GM12878 (cell line): ENCODE results near the gene UQCR10.
A peak's percentile ranks its signal among the peaks of the same experiment; 100 is the strongest.

Experiments used
- CBFB ChIP-seq: IDR thresholded peaks from 2 replicates; pipeline ENCODE4 v1.6.1; 2016; ENCODE audit warnings: antibody characterized with exemption, low read depth
- CHD1 ChIP-seq: IDR thresholded peaks from 2 replicates; pipeline ENCODE4 v1.6.1; 2012; ENCODE audit warnings: low read depth, low read length, improper control_type of control experiment
- EP300 ChIP-seq, 2 experiments: fragments of 150-350 bp in 1 of 2; IDR thresholded peaks; 2 replicates each; pipeline ENCODE4 v1.6.1; 2011 to 2012; ENCODE audit warnings: low read depth in 2 of 2, low read length in 2 of 2, borderline replicate concordance in 1 of 2, improper control_type of control experiment in 1 of 2, inconsistent platforms in 1 of 2; ENCODE audit not compliant: control insufficient read depth in 1 of 2
- HDAC2 ChIP-seq: fragments of 200-600 bp; sonication (generic); IDR thresholded peaks from 2 replicates; pipeline ENCODE4 v1.6.1; 2017
- IRF4 ChIP-seq: IDR thresholded peaks from 2 replicates; pipeline ENCODE4 v1.6.1; 2011; ENCODE audit warnings: low read depth, low read length
- MYC ChIP-seq: IDR thresholded peaks from 2 replicates; pipeline ENCODE4 v1.6.1; 2011; ENCODE audit warnings: mild to moderate bottlenecking, low read length, moderate library complexity, inconsistent platforms; ENCODE audit not compliant: insufficient read depth, insufficient replicate concordance, insufficient read length, severe bottlenecking
- NFYB ChIP-seq: IDR thresholded peaks from 2 replicates; pipeline ENCODE4 v1.6.1; 2011; ENCODE audit warnings: low read depth, mild to moderate bottlenecking, low read length, improper control_type of control experiment, moderate library complexity; ENCODE audit not compliant: insufficient read depth
- POLR2AphosphoS5 ChIP-seq: IDR thresholded peaks from 2 replicates; pipeline ENCODE4 v1.6.1; 2011; ENCODE audit warnings: mild to moderate bottlenecking, low read length, inconsistent platforms
- RAD21 ChIP-seq: IDR thresholded peaks from 2 replicates; pipeline ENCODE4 v1.6.1; 2011; ENCODE audit warnings: mild to moderate bottlenecking, low read depth, low read length, moderate library complexity; ENCODE audit not compliant: insufficient read depth
- SMC3 ChIP-seq: IDR thresholded peaks from 2 replicates; pipeline ENCODE4 v1.6.1; 2011; ENCODE audit warnings: low read length, improper control_type of control experiment, borderline replicate concordance
- SUPT20H ChIP-seq: IDR thresholded peaks from 2 replicates; pipeline ENCODE4 v1.6.1; 2011; ENCODE audit warnings: low read depth, mild to moderate bottlenecking, low read length, moderate library complexity, borderline replicate concordance; ENCODE audit not compliant: control insufficient read depth
- USF2 ChIP-seq: IDR thresholded peaks from 2 replicates; pipeline ENCODE4 v1.6.1; 2011; ENCODE audit warnings: low read depth, low read length, improper control_type of control experiment, borderline replicate concordance
- TF ChIP-seq, protein P1 (sequence below), 3 experiments: IDR thresholded peaks in 2 of 3; conservative IDR thresholded peaks in 1 of 3; 2 replicates each; pipeline ENCODE4 v1.5.1; 2011; ENCODE audit warnings: low read depth in 3 of 3, low read length in 3 of 3, mild to moderate bottlenecking in 3 of 3, control low read depth in 2 of 3, moderate library complexity in 2 of 3, inconsistent platforms in 1 of 3, mixed read lengths in 1 of 3; ENCODE audit not compliant: control insufficient read depth in 2 of 3, insufficient read depth in 1 of 3; ENCODE audit errors: extremely low read depth in 1 of 3

DNA sequence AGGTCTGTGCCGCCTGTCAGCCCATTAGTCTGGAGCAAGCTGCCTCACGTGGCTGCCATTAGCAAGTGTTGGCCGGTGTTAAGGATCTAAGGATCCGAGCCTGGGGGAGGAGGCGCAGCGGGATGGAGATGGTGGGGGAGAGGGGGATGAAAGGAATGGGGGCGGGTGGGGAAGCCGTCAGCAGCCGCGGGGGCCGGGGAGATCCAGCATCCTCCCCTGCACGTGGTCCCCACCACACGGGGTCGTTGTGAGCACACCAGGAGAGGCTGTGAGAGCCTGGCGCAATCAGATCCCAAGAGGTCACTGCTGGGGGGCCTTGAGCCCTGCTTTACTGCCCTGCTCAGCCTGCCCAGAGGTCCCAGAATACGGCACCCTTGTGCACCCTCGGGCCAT lies 40.0 kb upstream of the UQCR10 start:
- TF ChIP-seq IRF4 (no peak), MYC (no peak), NFYB (no peak), SUPT20H (no peak), HDAC2 (no peak), EP300 (IDR thresholded peaks at IDR 0.05; ENCODE audit: borderline replicate concordance in 1 of 2, control insufficient read depth in 1 of 2, low read depth in 2 of 2, low read length in 2 of 2) (no peak), POLR2AphosphoS5 (no peak), RAD21 (peak; percentile 50), CHD1 (no peak), USF2 (no peak), CBFB (no peak), SMC3 (peak; percentile 44; the same call in 1 of the 2 replicates)
- TF ChIP-seq, protein P1, sequence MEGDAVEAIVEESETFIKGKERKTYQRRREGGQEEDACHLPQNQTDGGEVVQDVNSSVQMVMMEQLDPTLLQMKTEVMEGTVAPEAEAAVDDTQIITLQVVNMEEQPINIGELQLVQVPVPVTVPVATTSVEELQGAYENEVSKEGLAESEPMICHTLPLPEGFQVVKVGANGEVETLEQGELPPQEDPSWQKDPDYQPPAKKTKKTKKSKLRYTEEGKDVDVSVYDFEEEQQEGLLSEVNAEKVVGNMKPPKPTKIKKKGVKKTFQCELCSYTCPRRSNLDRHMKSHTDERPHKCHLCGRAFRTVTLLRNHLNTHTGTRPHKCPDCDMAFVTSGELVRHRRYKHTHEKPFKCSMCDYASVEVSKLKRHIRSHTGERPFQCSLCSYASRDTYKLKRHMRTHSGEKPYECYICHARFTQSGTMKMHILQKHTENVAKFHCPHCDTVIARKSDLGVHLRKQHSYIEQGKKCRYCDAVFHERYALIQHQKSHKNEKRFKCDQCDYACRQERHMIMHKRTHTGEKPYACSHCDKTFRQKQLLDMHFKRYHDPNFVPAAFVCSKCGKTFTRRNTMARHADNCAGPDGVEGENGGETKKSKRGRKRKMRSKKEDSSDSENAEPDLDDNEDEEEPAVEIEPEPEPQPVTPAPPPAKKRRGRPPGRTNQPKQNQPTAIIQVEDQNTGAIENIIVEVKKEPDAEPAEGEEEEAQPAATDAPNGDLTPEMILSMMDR (IDR thresholded peaks at IDR 0.05 in 2 of 3, conservative IDR thresholded peaks at IDR 0.05 in 1 of 3; ENCODE audit: control insufficient read depth in 2 of 3, extremely low read depth in 1 of 3, insufficient read depth in 1 of 3, low read depth in 3 of 3, low read length in 3 of 3), result peak in 2 of 3 experiments; percentile 46 to 50; a peak in 3 of 6 replicates
